HG02981 (cell line): ENCODE results near the gene ARHGEF1.

Experiments used
- ATAC-seq: cut with Tn5 transposase; IDR thresholded peaks from one replicate; pipeline ENCODE4 v1.9.1; 2021; ENCODE audit warnings: mild to moderate bottlenecking, moderate library complexity; ENCODE audit not compliant: unreplicated experiment

ARHGEF1 gene

GRCh38 chr19:41917676-41918075 is 34.7 kb downstream of the ARHGEF1 start:
- ATAC-seq = no peak

- ATAC-seq = no peak
Observed at GRCh38 chr19:41918095-41918494, 35.1 kb downstream of the ARHGEF1 start.

- ATAC-seq = no peak
Observed at GRCh38 chr19:41918653-41919244, 35.8 kb downstream of the ARHGEF1 start.

DNA sequence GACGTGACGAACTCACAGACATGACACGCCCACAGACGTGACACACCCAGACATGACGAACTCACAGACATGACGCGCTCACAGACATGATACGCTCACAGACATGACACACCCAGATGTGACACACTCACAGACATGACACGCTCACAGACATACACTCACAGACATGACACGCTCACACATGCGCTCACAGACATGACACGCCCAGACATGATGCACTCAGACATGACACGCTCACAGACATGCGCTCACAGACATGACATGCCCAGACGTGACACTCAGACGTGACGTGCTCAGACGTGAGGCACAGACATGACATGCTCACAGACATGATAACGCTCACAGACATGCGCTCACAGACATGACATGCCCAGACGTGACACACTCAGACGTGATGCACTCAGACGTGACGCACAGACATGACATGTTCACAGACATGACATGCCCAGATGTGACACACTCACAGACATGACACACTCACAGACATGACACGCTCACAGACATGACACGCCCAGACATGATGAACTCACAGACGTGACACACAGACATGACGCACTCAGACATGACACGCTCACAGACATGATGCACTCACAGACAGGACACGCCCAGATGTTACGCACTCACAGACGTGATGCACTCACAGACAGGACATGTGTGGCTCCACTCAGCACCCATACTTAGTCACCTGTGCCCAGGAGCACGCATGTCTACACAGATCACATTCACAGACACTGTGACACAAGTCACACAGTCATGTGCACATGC is 37.1 kb downstream of the ARHGEF1 start:
- ATAC-seq = no peak

GRCh38 chr19:41920882-41921576 is 38.0 kb downstream of the ARHGEF1 start:
- ATAC-seq = no peak

DNA sequence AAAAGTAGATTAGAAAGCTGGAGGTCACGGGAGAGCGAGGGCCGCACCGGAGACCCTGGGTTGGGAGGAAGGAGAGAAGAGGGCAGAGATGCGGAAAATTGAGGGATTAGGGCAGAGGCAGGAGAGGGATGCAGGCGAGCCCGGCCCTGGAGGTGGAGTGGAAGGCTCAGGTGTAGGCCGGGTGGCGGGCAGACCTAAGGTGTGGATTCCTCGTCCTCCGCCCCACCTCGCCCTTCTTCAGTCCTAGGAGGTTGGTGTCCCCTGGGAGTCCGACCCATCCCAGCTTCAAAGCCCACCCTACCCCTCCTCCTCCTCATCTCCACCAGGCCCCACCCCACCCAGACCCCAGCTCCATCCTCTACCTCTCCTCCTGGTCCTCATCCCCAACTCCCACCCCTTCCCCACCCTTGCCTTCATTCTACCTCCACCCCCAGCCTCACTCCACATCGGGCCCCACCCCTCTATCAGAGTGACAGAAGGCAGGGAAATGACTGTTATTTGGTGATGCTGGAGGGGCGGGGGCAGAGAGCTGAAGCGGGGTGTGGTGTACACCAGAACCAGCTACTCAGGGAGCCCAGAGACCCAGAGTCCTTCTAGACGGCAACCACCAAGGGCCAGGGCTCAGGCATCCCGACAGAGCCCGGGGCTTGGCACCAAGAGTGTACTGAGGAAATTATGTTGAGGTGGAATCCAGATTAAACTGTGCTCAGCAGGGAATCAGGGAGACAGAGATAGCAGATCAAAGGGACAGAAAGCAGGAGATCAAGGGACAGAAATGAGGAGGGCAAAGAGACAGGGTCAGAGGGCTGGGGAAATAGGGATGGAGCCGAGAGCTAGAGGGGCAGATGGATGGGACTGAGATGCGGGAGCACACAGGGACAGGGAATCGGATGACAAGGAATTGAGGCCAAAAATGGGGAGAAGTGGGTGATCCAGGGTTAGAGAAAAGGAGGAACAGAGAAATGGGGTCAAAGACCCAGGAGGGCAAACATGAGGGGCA is 38.9 kb downstream of the ARHGEF1 start:
- ATAC-seq = no peak

DNA sequence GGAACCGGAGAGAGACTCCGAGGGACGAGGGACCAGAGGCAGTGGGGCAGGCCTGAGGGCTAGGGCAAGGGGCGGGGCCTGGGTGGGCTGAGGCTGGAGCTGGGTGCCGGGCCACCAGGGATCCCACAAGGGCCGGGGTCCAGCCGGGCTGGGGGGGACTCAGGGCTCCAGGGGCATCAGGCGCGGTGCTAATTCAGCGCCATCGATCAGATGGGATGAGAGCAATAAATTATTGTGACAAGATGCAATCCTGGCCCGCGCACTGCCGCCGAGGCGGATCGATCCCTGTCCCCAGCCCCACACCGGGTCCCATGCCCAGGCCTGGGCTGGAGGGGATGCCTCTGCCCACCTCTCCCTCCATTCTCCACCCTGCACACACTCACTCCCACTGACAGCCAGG is 39.6 kb downstream of the ARHGEF1 start:
- no peak for ATAC-seq

GRCh38 chr19:41923045-41923788 is 40.2 kb downstream of the ARHGEF1 start:
- ATAC-seq = no peak

- no peak for ATAC-seq
Observed at GRCh38 chr19:41924151-41925145, 41.5 kb downstream of the ARHGEF1 start.

GRCh38 chr19:41925208-41926003 is 42.4 kb downstream of the ARHGEF1 start:
- ATAC-seq = no peak

DNA sequence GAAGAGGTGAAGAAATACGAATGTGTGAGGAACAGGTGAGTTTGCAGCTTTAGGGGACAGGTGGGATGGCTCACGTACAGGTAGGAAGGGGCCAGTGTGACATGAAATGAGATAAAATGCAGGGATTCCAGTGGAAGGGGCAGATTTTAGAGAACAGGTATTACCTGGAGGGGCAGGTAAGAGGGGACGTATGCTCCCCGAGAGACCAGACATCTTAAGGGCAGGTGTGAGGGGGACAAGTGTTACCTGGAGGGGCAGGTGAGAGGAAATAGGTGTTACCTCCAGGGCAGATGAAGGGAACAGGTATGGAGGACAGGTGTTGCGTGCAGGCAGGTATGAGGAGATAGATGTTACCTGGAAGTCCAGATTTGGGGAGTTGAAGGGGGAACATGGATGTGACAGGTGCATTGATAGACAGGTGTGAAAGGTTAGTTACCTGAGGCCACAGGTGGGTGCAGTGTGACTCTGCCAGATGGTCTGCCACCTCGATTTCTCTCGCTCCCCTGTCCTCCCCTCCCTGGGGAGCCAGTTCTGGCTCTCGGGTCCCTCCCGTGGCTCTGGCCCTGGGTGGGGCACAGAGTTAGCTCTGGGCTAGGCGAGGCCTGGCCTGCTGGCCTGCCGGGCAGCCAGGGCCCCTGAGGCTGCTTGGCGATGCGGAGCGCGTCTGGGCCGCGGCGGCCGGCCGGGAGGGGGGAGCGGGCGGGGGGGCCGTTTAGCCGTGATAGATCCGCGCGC is 43.2 kb downstream of the ARHGEF1 start:
- ATAC-seq = no peak

- ATAC-seq = no peak
Observed at GRCh38 chr19:41926763-41927496, 43.9 kb downstream of the ARHGEF1 start.

- no peak for ATAC-seq
Observed at GRCh38 chr19:41927497-41928192, 44.7 kb downstream of the ARHGEF1 start.

GRCh38 chr19:41928221-41928683 is 45.3 kb downstream of the ARHGEF1 start, which contains the start of gene ERFL:
Gene ERFL (minus strand): TSS chr19:41928449. CDS start chr19:41912919, 15,530 bp downstream.
- ATAC-seq = no peak

GRCh38 chr19:41928754-41929535 is 46.0 kb downstream of the ARHGEF1 start:
- no peak for ATAC-seq
